Osteocyte (in vitro differentiated cells): Measurements from ENCODE around the gene PCED1A. TPM values are rescaled to one million over a fixed set of nuclear protein-coding genes. Genes with fewer than 3 reads are reported as not detected.
A peak's percentile ranks its signal among the peaks of the same experiment; 100 is the strongest.
"Not testable (repeated sequence)": the region's sequence is repeated elsewhere in the genome, so short reads cannot be mapped to it uniquely, and the experiment has no call there.

ENCODE experiments used
- DNase-seq: peaks from one replicate; pipeline ENCODE4 v3.0.0; 2021; ENCODE audit warnings: mixed read lengths; ENCODE audit not compliant: unreplicated experiment; ENCODE audit errors: extremely low spot score
- H3K27ac Mint-ChIP-seq: one replicate; pipeline ENCODE4 v1.8.0; 2021; ENCODE audit warnings: mild to moderate bottlenecking, mixed read lengths; ENCODE audit not compliant: unreplicated experiment
- H3K27me3 Mint-ChIP-seq: one replicate; pipeline ENCODE4 v1.8.0; 2021; ENCODE audit warnings: mixed read lengths; ENCODE audit not compliant: unreplicated experiment
- H3K36me3 Mint-ChIP-seq: one replicate; pipeline ENCODE4 v1.8.0; 2021; ENCODE audit warnings: mixed read lengths; ENCODE audit not compliant: unreplicated experiment
- H3K4me1 Mint-ChIP-seq: one replicate; pipeline ENCODE4 v1.8.0; 2021; ENCODE audit warnings: mixed read lengths; ENCODE audit not compliant: unreplicated experiment
- H3K4me3 Mint-ChIP-seq: one replicate; pipeline ENCODE4 v1.8.0; 2021; ENCODE audit warnings: mild to moderate bottlenecking, moderate library complexity, mixed read lengths; ENCODE audit not compliant: unreplicated experiment
- H3K9me3 Mint-ChIP-seq: one replicate; pipeline ENCODE4 v1.8.0; 2021; ENCODE audit warnings: mixed read lengths; ENCODE audit not compliant: unreplicated experiment
- total RNA-seq: library from RNA; stranded (reverse); gene quantifications from 2 replicates; pipeline ENCODE4 v1.2.1, GENCODE V29; 2021
- TF ChIP-seq, protein P1 (sequence below): fragments of 200-600 bp; sonication (generic); IDR thresholded peaks from 2 replicates; pipeline ENCODE4 v1.5.0; 2021; ENCODE audit warnings: antibody characterized with exemption, mild to moderate bottlenecking, moderate library complexity

PCED1A gene
- total RNA-seq, 1 donor from 2014 or later: 80.8 TPM

DNA sequence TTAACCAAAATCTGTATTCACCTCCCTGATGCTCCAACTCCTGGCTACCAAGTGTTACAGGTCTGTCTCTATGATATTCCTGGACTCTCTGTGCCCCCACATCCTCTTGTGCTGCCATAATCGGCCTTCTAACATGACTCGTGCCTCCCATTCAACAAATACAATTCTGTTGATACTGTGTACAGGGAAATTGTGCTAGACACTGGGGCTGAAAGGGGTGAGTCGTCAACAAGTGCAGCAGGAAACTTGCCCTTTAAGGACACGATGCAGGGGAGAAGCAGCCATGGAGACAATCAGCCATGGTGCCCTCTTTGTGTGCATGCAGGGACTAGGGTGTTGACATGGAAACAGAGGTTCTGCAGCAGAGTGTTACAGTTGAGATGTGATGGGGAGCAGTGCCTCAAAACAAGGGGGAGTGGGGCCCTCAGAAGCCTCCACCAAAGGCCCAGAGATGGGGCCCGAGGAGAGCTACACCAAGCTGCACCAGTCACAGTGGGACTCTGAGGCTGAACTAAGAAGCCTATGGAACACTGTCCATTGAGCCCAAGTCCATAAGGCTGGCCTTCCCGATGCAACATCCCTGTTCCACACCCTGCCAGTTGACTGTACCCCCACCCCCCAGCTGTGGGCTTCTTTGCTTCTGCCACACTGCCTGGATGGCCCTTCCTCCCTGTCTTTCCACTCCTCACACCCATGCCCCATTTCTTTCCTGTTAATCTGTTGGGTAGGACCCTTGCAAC is 3.1 kb downstream of the PCED1A start:
- Mint-ChIP-seq H3K36me3 (peaks cover 24% of the 10 kb centered on the region), H3K27me3 (no peaks in the 10 kb centered on the region), H3K4me1 (peaks cover 17% of the 10 kb centered on the region), H3K27ac (no peak overlapping the region), H3K9me3 (no peaks in the 10 kb centered on the region), H3K4me3 (no peak overlapping the region)
- DNase-seq: no peak
- TF ChIP-seq, protein P1, sequence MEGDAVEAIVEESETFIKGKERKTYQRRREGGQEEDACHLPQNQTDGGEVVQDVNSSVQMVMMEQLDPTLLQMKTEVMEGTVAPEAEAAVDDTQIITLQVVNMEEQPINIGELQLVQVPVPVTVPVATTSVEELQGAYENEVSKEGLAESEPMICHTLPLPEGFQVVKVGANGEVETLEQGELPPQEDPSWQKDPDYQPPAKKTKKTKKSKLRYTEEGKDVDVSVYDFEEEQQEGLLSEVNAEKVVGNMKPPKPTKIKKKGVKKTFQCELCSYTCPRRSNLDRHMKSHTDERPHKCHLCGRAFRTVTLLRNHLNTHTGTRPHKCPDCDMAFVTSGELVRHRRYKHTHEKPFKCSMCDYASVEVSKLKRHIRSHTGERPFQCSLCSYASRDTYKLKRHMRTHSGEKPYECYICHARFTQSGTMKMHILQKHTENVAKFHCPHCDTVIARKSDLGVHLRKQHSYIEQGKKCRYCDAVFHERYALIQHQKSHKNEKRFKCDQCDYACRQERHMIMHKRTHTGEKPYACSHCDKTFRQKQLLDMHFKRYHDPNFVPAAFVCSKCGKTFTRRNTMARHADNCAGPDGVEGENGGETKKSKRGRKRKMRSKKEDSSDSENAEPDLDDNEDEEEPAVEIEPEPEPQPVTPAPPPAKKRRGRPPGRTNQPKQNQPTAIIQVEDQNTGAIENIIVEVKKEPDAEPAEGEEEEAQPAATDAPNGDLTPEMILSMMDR: no peak

DNA sequence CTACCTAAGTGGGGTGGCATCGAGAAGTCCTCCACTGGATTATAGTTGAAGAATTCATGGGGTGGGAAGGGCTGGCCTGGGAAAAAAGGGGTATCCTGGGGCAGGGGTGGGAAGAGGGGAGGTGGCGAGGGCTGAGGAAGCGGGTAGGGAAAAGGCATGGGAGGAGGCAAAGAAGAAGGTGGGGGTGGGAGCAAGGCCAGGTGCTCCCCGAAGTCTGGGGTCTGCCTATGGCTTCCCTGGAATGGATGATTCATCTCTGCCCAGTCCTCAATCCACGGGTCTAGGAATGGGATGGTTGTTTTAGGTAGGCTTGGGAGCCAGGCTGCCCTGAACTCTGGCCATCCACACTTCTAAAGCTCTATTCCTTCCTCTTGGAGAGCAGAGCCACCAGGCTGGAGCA is 4.4 kb downstream of the PCED1A start:
- TF ChIP-seq, protein P1: no peak
- Mint-ChIP-seq H3K9me3 (no peaks in the 10 kb centered on the region), H3K36me3 (peaks cover 24% of the 10 kb centered on the region), H3K4me3 (no peak overlapping the region), H3K4me1 (peaks cover 20% of the 10 kb centered on the region), H3K27me3 (no peaks in the 10 kb centered on the region), H3K27ac (no peak overlapping the region)
- DNase-seq: no peak

DNA sequence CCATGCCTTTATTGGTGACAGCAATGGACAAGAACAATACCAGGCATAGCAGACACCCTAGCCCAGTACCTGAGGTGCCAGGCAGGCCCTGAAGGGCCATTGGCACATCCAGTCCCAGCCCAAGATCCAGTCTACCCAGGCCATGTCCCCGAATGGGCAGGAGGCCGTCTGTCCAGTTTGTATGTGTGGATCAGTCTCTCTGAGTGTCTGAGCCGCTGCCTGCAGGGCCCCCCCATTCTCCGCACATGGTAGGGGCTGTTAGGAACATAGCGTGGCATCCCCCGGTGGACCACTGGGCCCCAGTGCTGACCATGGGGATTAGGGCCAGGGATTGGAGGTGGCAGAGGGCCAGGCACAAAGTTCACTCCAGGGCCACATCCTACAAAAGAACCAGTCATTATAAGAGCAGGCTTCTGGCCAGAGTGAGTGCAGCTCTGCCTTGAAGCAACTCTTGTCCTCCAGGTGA is 5.1 kb downstream of the PCED1A start:
- no peaks in the 10 kb centered on the region for H3K9me3 Mint-ChIP-seq
- no peak overlapping the region for H3K27ac Mint-ChIP-seq
- no peaks in the 10 kb centered on the region for H3K27me3 Mint-ChIP-seq
- TF ChIP-seq, protein P1: no peak
- DNase-seq: no peak
- peaks cover 24% of the 10 kb centered on the region for H3K36me3 Mint-ChIP-seq
- H3K4me1 Mint-ChIP-seq: peaks cover 19% of the 10 kb centered on the region
- no peak overlapping the region for H3K4me3 Mint-ChIP-seq

DNA sequence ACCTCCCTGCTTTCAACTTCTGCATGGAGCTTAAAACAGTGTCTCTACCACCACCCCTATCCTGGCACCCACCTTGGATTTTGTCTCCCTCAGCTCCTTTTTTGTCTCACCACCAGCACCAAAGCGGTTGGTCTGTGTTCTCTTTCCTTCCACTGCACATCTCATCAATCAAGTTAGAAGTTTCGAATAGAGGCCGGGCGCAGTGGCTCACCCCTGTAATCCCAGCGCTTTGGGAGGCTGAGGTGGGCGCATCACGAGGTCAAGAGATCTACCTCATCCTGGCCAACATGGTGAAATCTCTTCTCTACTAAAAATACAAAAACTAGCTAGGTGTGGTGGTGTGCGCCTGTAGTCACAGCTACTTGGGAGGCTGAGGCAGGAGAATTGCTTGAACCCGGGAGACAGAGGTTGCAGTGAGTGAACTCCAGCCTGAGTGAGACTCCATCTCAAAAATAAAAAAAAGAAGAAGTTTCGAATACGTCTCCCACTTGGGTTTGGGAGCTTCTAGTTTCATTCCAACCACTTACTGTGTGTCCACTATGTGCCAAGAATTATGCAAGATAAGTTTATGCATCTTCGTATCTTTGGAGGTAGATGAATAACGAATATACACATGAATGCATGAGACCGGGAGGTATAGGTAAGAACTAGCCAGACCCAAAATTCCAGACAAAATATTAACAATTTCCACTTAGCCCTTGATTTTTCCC is 5.9 kb downstream of the PCED1A start:
- H3K9me3 Mint-ChIP-seq: no peaks in the 10 kb centered on the region
- no peak overlapping the region for H3K27ac Mint-ChIP-seq
- DNase-seq: no peak
- no peak overlapping the region for H3K4me3 Mint-ChIP-seq
- peaks cover 24% of the 10 kb centered on the region for H3K36me3 Mint-ChIP-seq
- no peaks in the 10 kb centered on the region for H3K27me3 Mint-ChIP-seq
- TF ChIP-seq, protein P1: no peak
- peaks cover 16% of the 10 kb centered on the region for H3K4me1 Mint-ChIP-seq

DNA sequence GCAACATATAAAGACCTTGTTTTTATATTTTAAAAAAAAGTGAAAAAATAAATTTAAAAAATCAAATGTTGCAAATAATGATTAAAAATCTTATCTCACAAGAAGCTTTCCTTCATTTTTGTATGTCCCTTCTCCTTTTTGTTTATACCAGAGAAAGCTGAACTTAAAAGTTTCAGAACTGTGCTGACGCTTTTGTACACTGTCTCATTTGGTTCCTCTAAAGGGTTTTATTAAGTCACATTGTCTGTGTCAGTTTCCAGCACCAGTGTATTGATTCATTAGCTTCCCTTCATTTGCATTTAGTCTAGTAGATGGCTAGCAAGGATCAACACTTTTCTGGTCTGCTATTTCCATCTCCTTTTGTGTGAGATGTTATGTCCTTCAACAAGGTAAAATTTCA is 6.7 kb downstream of the PCED1A start:
- TF ChIP-seq, protein P1: no peak
- Mint-ChIP-seq H3K27me3 (peaks cover 7% of the 10 kb centered on the region), H3K36me3 (peaks cover 22% of the 10 kb centered on the region), H3K4me1 (peaks cover 10% of the 10 kb centered on the region), H3K27ac (no peak overlapping the region), H3K4me3 (no peak overlapping the region), H3K9me3 (no peaks in the 10 kb centered on the region)
- DNase-seq: no peak

DNA sequence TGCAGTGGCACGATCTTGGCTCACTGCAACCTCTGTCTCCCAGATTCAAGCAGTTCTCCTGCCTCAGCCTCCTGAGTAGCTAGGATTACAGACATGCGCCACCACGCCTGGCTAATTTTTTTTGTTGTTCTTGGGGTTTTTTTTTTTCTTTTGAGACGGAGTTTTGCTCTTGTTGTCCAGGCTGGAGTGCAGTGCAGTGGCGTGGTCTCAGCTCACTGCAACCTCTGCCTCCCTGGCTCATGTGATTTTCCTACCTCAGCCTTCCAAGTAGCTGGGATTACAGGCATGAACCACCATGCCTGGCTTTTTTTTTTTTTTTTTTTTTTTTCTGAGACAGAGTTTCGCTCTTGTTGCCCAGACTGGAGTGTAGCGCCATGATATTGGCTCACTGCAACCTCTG is 9.2 kb downstream of the PCED1A start:
- H3K9me3 Mint-ChIP-seq, DNase-seq, H3K4me3 Mint-ChIP-seq, H3K36me3 Mint-ChIP-seq: not testable (repeated sequence)
- peaks cover 10% of the 10 kb centered on the region for H3K4me1 Mint-ChIP-seq
- H3K27me3 Mint-ChIP-seq: peaks cover 14% of the 10 kb centered on the region
- H3K27ac Mint-ChIP-seq: peak overlapping the region; percentile 87
